WTC11 (cell line): ENCODE measurements around the gene HPS1. TPM values are rescaled to one million over a fixed set of nuclear protein-coding genes. Genes with fewer than 3 reads are reported as not detected.

ENCODE experiments used
- ATAC-seq: fragments of 200-7000 bp; cut with Tn5 transposase; 2 replicates; pipeline ENCODE4 v1.10.0; 2021; ENCODE audit warnings: mild to moderate bottlenecking, moderate library complexity
- CTCF ChIA-PET: fragments of 300-600 bp; sonication (Branson Sonifier 250); formaldehyde crosslinking; loops from one replicate; lab custom pipeline; 2021; ENCODE audit warnings: antibody characterized with exemption; lab: Charles Lee
- POLR2A ChIA-PET: fragments of 350-600 bp; sonication (Branson Sonifier 250); formaldehyde crosslinking; loops from one replicate; lab custom pipeline; 2021; ENCODE audit warnings: antibody characterized with exemption; lab: Charles Lee
- DNase-seq: peaks from one replicate; pipeline ENCODE4 v3.0.0; 2021; ENCODE audit warnings: low spot score
- H3K27ac Mint-ChIP-seq: 2 replicates; pipeline ENCODE4 v1.8.0; 2021; ENCODE audit warnings: mixed read lengths
- H3K27me3 Mint-ChIP-seq: 2 replicates; pipeline ENCODE4 v1.8.0; 2021; ENCODE audit warnings: low read depth, mild to moderate bottlenecking, moderate library complexity, mixed read lengths
- H3K36me3 Mint-ChIP-seq: 2 replicates; pipeline ENCODE4 v1.8.0; 2021; ENCODE audit warnings: mixed read lengths
- H3K4me1 Mint-ChIP-seq: 2 replicates; pipeline ENCODE4 v1.8.0; 2022; ENCODE audit warnings: mixed read lengths
- H3K4me3 Mint-ChIP-seq: 2 replicates; pipeline ENCODE4 v1.8.0; 2021; ENCODE audit warnings: mild to moderate bottlenecking, moderate library complexity, mixed read lengths
- H3K9me3 Mint-ChIP-seq: 2 replicates; pipeline ENCODE4 v1.8.0; 2021; ENCODE audit warnings: mixed read lengths
- ATF2 ChIP-seq: sonication (generic); formaldehyde crosslinking; IDR thresholded peaks from 2 replicates; pipeline ENCODE4 v1.8.1; 2022; ENCODE audit warnings: low read depth, missing genetic modification reagents, borderline replicate concordance
- EMX1 ChIP-seq: fragments of 250-450 bp; sonication (Bioruptor Pico); IDR thresholded peaks from 2 replicates; pipeline ENCODE4 v1.8.0; 2021; ENCODE audit warnings: mild to moderate bottlenecking
- FOXJ3 ChIP-seq: sonication (generic); formaldehyde crosslinking; IDR thresholded peaks from 2 replicates; pipeline ENCODE4 v1.9.0; 2021; ENCODE audit warnings: missing genetic modification reagents, mild to moderate bottlenecking, borderline replicate concordance
- GTF2I ChIP-seq: fragments of 250-450 bp; sonication (Bioruptor Pico); conservative IDR thresholded peaks from 2 replicates; pipeline ENCODE4 v1.4.0; 2021; ENCODE audit warnings: mild to moderate bottlenecking
- NFYB ChIP-seq: sonication (generic); formaldehyde crosslinking; conservative IDR thresholded peaks from 2 replicates; pipeline ENCODE4 v1.8.0; 2022; ENCODE audit warnings: low read depth, missing genetic modification reagents
- NR2C2 ChIP-seq: sonication (generic); formaldehyde crosslinking; IDR thresholded peaks from 2 replicates; pipeline ENCODE4 v1.8.0; 2022; ENCODE audit warnings: mild to moderate bottlenecking, missing genetic modification reagents
- OVOL2 ChIP-seq: fragments of 250-450 bp; sonication (Bioruptor Pico); IDR thresholded peaks from 2 replicates; pipeline ENCODE4 v1.9.0; 2021; ENCODE audit warnings: mild to moderate bottlenecking, borderline replicate concordance
- SOX15 ChIP-seq: fragments of 250-450 bp; sonication (Bioruptor Pico); IDR thresholded peaks from 2 replicates; pipeline ENCODE4 v1.9.0; 2021; ENCODE audit warnings: mild to moderate bottlenecking
- SP1 ChIP-seq: sonication (generic); formaldehyde crosslinking; conservative IDR thresholded peaks from 2 replicates; pipeline ENCODE4 v1.8.1; 2022; ENCODE audit warnings: missing genetic modification reagents
- TP53 ChIP-seq: sonication (generic); formaldehyde crosslinking; IDR thresholded peaks from 2 replicates; pipeline ENCODE4 v1.8.1; 2023; ENCODE audit warnings: mild to moderate bottlenecking, missing genetic modification reagents
- USF2 ChIP-seq: sonication (generic); formaldehyde crosslinking; IDR thresholded peaks from 2 replicates; pipeline ENCODE4 v1.8.1; 2023; ENCODE audit warnings: mild to moderate bottlenecking, missing genetic modification reagents, moderate library complexity
- ZNF138 ChIP-seq: sonication (generic); formaldehyde crosslinking; conservative IDR thresholded peaks from 2 replicates; pipeline ENCODE4 v1.8.1; 2022; ENCODE audit warnings: mild to moderate bottlenecking, moderate library complexity, missing genetic modification reagents
- ZNF263 ChIP-seq: sonication (generic); formaldehyde crosslinking; IDR thresholded peaks from 2 replicates; pipeline ENCODE4 v1.8.1; 2022; ENCODE audit warnings: low read depth, mild to moderate bottlenecking, moderate library complexity, missing genetic modification reagents
- total RNA-seq: library from RNA; stranded (reverse); gene quantifications from 3 replicates; pipeline ENCODE4 v1.2.3, GENCODE V29; 2021
- TF ChIP-seq, protein P1 (sequence below): sonication (generic); formaldehyde crosslinking; IDR thresholded peaks from 2 replicates; pipeline ENCODE4 v1.8.1; 2023; ENCODE audit warnings: mild to moderate bottlenecking, missing genetic modification reagents, moderate library complexity
- TF ChIP-seq, protein P2 (sequence below): sonication (generic); formaldehyde crosslinking; IDR thresholded peaks from 2 replicates; pipeline ENCODE4 v1.8.0; 2022; ENCODE audit warnings: mild to moderate bottlenecking, missing genetic modification reagents
- TF ChIP-seq, protein P3 (sequence below): sonication (generic); formaldehyde crosslinking; IDR thresholded peaks from 2 replicates; pipeline ENCODE4 v1.8.1; 2023; ENCODE audit warnings: mild to moderate bottlenecking, missing genetic modification reagents
- TF ChIP-seq, protein P4 (sequence below): sonication (generic); formaldehyde crosslinking; conservative IDR thresholded peaks from 2 replicates; pipeline ENCODE4 v1.8.1; 2023; ENCODE audit warnings: mild to moderate bottlenecking, low read depth, missing genetic modification reagents, moderate library complexity
- TF ChIP-seq, protein P5 (sequence below): sonication (generic); formaldehyde crosslinking; IDR thresholded peaks from 2 replicates; pipeline ENCODE4 v1.8.1; 2022; ENCODE audit warnings: missing genetic modification reagents, borderline replicate concordance
- TF ChIP-seq, protein P6 (sequence below): sonication (generic); formaldehyde crosslinking; IDR thresholded peaks from 2 replicates; pipeline ENCODE4 v1.8.1; 2023; ENCODE audit warnings: mild to moderate bottlenecking, moderate library complexity, missing genetic modification reagents

HPS1 gene
- total RNA-seq, 1 experiment from 2014 or later = 49.3 TPM

DNA sequence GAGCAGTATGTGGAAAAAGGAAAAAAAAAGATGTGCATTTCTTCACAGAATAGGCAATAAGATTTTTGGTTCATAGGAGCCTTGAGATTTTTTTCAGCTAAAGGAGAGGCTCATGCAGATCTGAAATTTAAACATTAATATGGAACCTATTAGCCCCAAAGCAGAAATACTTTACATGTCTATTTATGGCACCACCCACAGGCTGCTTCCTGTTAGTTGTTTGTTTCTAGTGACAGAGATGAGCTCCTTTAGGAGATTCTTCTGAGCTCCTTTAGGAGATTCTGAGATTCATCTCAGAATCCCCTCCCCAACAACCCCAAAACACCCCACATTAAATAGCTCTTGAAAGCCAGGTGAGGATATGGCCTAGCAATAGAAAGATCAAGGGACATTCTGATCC lies 27.9 kb upstream of the HPS1 start:
- H3K4me1 Mint-ChIP-seq = peaks cover 24% of the 10 kb centered on the region
- peaks cover 7% of the 10 kb centered on the region for H3K9me3 Mint-ChIP-seq
- no peaks in the 10 kb centered on the region for H3K36me3 Mint-ChIP-seq
- H3K4me3 Mint-ChIP-seq = no peak overlapping the region
- DNase-seq (no peak), ATAC-seq (no peak)
- no peak for TF ChIP-seq NR2C2 (CRISPR knock-in tag)
- TF ChIP-seq ZNF263 (CRISPR knock-in tag) = no peak
- TF ChIP-seq NFYB (CRISPR knock-in tag) = no peak
- no peak for TF ChIP-seq SOX15 (CRISPR knock-in tag)
- TF ChIP-seq OVOL2 (CRISPR knock-in tag) = no peak
- TF ChIP-seq, protein P1, sequence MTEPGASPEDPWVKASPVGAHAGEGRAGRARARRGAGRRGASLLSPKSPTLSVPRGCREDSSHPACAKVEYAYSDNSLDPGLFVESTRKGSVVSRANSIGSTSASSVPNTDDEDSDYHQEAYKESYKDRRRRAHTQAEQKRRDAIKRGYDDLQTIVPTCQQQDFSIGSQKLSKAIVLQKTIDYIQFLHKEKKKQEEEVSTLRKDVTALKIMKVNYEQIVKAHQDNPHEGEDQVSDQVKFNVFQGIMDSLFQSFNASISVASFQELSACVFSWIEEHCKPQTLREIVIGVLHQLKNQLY (CRISPR knock-in tag) = no peak
- TF ChIP-seq EMX1 (CRISPR knock-in tag) = no peak
- TF ChIP-seq ATF2 = no peak
- ChIA-PET CTCF (interaction anchor here (1.0 kb wide), 1 partner anchor 153 kb away, joined by 3 read pairs; no protein-coding TSS in a partner anchor), POLR2A (no interaction called here)
- H3K27ac Mint-ChIP-seq = no peak overlapping the region
- H3K27me3 Mint-ChIP-seq = peaks cover 10% of the 10 kb centered on the region

DNA sequence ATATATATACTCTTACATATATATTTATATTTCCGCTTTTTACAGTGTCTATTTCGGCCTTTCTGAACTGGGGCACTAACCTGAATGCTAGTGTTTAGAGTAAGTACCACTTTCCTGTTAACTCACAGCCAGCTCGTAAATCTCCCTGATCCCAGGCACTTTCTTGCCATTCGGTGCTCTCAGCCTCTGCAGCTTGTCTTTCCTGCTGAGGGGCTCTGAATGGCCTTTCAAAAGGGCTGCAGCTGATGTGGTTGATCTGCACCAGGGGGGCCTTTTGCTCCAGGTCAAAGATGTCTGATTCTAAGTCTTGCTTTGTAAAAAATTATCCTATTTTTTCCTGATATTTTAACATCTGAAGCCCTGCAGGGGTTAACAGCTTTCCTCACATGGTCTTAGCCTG lies 25.5 kb upstream of the HPS1 start:
- Mint-ChIP-seq H3K27ac (no peak overlapping the region), H3K4me3 (no peak overlapping the region), H3K27me3 (peaks cover 28% of the 10 kb centered on the region), H3K4me1 (peaks cover 38% of the 10 kb centered on the region), H3K36me3 (no peaks in the 10 kb centered on the region), H3K9me3 (no peaks in the 10 kb centered on the region)
- ATAC-seq (peak; percentile 44), DNase-seq (peak; percentile 24)
- TF ChIP-seq, protein P2, sequence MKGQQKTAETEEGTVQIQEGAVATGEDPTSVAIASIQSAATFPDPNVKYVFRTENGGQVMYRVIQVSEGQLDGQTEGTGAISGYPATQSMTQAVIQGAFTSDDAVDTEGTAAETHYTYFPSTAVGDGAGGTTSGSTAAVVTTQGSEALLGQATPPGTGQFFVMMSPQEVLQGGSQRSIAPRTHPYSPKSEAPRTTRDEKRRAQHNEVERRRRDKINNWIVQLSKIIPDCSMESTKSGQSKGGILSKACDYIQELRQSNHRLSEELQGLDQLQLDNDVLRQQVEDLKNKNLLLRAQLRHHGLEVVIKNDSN (CRISPR knock-in tag) = no peak
- TF ChIP-seq ZNF138 (CRISPR knock-in tag) = no peak
- TF ChIP-seq SP1 = no peak
- TF ChIP-seq USF2 (CRISPR knock-in tag) = no peak
- TF ChIP-seq, protein P1 (CRISPR knock-in tag) = no peak
- TF ChIP-seq, protein P3, sequence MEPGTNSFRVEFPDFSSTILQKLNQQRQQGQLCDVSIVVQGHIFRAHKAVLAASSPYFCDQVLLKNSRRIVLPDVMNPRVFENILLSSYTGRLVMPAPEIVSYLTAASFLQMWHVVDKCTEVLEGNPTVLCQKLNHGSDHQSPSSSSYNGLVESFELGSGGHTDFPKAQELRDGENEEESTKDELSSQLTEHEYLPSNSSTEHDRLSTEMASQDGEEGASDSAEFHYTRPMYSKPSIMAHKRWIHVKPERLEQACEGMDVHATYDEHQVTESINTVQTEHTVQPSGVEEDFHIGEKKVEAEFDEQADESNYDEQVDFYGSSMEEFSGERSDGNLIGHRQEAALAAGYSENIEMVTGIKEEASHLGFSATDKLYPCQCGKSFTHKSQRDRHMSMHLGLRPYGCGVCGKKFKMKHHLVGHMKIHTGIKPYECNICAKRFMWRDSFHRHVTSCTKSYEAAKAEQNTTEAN (CRISPR knock-in tag) = no peak
- TF ChIP-seq, protein P4, sequence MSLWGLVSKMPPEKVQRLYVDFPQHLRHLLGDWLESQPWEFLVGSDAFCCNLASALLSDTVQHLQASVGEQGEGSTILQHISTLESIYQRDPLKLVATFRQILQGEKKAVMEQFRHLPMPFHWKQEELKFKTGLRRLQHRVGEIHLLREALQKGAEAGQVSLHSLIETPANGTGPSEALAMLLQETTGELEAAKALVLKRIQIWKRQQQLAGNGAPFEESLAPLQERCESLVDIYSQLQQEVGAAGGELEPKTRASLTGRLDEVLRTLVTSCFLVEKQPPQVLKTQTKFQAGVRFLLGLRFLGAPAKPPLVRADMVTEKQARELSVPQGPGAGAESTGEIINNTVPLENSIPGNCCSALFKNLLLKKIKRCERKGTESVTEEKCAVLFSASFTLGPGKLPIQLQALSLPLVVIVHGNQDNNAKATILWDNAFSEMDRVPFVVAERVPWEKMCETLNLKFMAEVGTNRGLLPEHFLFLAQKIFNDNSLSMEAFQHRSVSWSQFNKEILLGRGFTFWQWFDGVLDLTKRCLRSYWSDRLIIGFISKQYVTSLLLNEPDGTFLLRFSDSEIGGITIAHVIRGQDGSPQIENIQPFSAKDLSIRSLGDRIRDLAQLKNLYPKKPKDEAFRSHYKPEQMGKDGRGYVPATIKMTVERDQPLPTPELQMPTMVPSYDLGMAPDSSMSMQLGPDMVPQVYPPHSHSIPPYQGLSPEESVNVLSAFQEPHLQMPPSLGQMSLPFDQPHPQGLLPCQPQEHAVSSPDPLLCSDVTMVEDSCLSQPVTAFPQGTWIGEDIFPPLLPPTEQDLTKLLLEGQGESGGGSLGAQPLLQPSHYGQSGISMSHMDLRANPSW (CRISPR knock-in tag) = no peak
- no peak for TF ChIP-seq TP53 (CRISPR knock-in tag)
- TF ChIP-seq, protein P5, sequence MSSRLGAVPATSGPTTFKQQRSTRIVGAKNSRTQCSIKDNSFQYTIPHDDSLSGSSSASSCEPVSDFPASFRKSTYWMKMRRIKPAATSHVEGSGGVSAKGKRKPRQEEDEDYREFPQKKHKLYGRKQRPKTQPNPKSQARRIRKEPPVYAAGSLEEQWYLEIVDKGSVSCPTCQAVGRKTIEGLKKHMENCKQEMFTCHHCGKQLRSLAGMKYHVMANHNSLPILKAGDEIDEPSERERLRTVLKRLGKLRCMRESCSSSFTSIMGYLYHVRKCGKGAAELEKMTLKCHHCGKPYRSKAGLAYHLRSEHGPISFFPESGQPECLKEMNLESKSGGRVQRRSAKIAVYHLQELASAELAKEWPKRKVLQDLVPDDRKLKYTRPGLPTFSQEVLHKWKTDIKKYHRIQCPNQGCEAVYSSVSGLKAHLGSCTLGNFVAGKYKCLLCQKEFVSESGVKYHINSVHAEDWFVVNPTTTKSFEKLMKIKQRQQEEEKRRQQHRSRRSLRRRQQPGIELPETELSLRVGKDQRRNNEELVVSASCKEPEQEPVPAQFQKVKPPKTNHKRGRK (CRISPR knock-in tag) = no peak
- no peak for TF ChIP-seq FOXJ3 (CRISPR knock-in tag)
- TF ChIP-seq GTF2I = no peak
- TF ChIP-seq, protein P6, sequence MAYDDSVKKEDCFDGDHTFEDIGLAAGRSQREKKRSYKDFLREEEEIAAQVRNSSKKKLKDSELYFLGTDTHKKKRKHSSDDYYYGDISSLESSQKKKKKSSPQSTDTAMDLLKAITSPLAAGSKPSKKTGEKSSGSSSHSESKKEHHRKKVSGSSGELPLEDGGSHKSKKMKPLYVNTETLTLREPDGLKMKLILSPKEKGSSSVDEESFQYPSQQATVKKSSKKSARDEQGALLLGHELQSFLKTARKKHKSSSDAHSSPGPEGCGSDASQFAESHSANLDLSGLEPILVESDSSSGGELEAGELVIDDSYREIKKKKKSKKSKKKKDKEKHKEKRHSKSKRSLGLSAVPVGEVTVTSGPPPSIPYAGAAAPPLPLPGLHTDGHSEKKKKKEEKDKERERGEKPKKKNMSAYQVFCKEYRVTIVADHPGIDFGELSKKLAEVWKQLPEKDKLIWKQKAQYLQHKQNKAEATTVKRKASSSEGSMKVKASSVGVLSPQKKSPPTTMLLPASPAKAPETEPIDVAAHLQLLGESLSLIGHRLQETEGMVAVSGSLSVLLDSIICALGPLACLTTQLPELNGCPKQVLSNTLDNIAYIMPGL (CRISPR knock-in tag) = no peak
- ChIA-PET CTCF (interaction anchor here (0.5 to 1.8 kb wide), 6 partner anchors 12 to 774 kb away, joined by 3 to 9 read pairs (median 3); no protein-coding TSS in a partner anchor), POLR2A (interaction anchor here (1.3 kb wide), 1 partner anchor 206 kb away, joined by 4 read pairs; no protein-coding TSS in a partner anchor)
